Measurements from ENCODE around the gene ZDHHC13. TPM values are rescaled to one million over a fixed set of nuclear protein-coding genes. Genes with fewer than 3 reads are reported as not detected.

Gene ZDHHC13
- total RNA-seq, 1 donor from 2014 or later, result 10.6 TPM

DNA sequence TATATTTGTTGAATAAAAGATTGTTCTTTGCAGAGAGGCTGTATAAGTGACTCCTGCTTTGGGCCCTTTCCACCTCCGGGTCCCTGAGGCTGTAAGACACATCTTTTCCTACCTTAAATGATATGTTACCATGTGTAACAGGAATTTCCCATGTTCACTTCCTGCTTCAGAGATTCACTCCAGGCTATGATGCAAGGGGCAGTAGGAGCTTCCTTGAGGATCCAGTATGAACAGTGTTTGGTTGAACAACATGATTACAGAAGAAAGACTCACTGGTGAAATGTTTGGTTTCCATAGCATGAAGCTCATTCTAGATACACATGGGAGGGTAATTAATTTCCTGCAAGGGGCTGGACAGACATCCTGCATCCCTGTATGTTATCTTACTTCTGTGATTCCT lies 25.6 kb upstream of the ZDHHC13 start:
- DNase-seq (no peak), ATAC-seq (no peak)
- Histone ChIP-seq H3K27ac (no peak overlapping the region), H3K4me1 (no peaks in the 10 kb centered on the region), H3K36me3 (no peaks in the 10 kb centered on the region), H3K4me3 (no peak overlapping the region), H3K27me3 (ENCODE audit: low read depth) (no peaks in the 10 kb centered on the region), H3K9me3 (no peaks in the 10 kb centered on the region)
- intact Hi-C loops (cut with DNase I), result no loop called here
- no peak for TF ChIP-seq CTCF (IDR thresholded peaks at IDR 0.05)

DNA sequence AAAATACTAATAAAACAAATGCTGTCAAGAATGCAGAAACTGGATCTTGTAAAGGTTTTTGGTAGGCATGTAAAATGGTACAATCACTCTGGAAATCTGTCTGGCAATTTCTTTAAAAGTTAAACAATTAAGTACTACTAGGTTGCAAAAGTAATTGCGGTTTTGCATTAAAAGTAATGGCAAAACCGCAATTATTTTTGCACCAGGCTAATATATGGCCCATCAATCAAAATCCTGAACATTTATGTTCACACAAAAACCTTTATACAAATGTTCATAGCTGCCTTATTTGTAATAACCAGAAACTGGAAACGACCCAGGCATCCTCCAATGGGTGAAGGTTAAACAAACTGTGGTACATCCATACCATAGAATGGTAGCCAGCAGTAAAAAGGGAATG lies 24.6 kb upstream of the ZDHHC13 start:
- Histone ChIP-seq H3K9me3 (no peaks in the 10 kb centered on the region), H3K27ac (no peak overlapping the region), H3K4me3 (no peak overlapping the region), H3K4me1 (no peaks in the 10 kb centered on the region), H3K36me3 (no peaks in the 10 kb centered on the region), H3K27me3 (ENCODE audit: low read depth) (no peaks in the 10 kb centered on the region)
- intact Hi-C loops (cut with DNase I), result no loop called here
- DNase-seq (no peak), ATAC-seq (no peak)
- TF ChIP-seq CTCF (IDR thresholded peaks at IDR 0.05), result no peak

- Histone ChIP-seq H3K4me3 (no peak overlapping the region), H3K27ac (no peak overlapping the region), H3K27me3 (ENCODE audit: low read depth) (no peaks in the 10 kb centered on the region), H3K4me1 (no peaks in the 10 kb centered on the region), H3K9me3 (no peaks in the 10 kb centered on the region), H3K36me3 (no peaks in the 10 kb centered on the region)
- no peak for ATAC-seq
- intact Hi-C loops (cut with DNase I), result no loop called here
- no peak for DNase-seq
- TF ChIP-seq CTCF (IDR thresholded peaks at IDR 0.05), result no peak
These were observed 24.1 kb upstream of the ZDHHC13 start for GRCh38 chr11:19092850-19093249.

DNA sequence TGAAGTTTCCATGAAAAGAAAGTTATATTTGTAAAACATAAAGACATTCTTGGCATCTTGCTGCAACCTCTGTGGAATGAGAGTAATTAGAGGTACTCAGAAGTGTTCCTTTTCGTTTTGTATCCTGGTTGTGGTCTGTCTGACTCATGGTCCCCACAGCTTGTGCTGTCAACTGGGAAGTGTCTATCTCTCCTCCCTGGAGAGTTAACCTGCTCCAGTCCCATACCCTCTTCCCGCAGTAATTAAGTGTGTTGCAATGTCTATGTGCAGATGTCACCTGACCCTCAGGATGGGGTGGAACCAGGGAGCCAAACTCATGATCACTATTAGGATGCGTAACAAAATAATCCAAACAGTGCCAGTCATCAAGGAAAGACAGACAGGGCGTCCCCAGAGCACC lies 23.0 kb upstream of the ZDHHC13 start:
- no peak for TF ChIP-seq CTCF (IDR thresholded peaks at IDR 0.05)
- H3K36me3 ChIP-seq, result no peaks in the 10 kb centered on the region
- no peaks in the 10 kb centered on the region for H3K27me3 ChIP-seq (ENCODE audit: low read depth)
- no peak overlapping the region for H3K4me3 ChIP-seq
- DNase-seq (no peak), ATAC-seq (no peak)
- no peak overlapping the region for H3K27ac ChIP-seq
- H3K4me1 ChIP-seq, result no peaks in the 10 kb centered on the region
- intact Hi-C loops (cut with DNase I), result no loop called here
- no peaks in the 10 kb centered on the region for H3K9me3 ChIP-seq

GRCh38 chr11:19094859-19095258 lies 22.1 kb upstream of the ZDHHC13 start:
- DNase-seq (no peak), ATAC-seq (no peak)
- no peaks in the 10 kb centered on the region for H3K27me3 ChIP-seq (ENCODE audit: low read depth)
- intact Hi-C loops (cut with DNase I), result no loop called here
- H3K4me1 ChIP-seq, result no peaks in the 10 kb centered on the region
- TF ChIP-seq CTCF (IDR thresholded peaks at IDR 0.05), result no peak
- H3K36me3 ChIP-seq, result no peaks in the 10 kb centered on the region
- H3K4me3 ChIP-seq, result no peak overlapping the region
- H3K27ac ChIP-seq, result no peak overlapping the region
- H3K9me3 ChIP-seq, result no peaks in the 10 kb centered on the region

DNA sequence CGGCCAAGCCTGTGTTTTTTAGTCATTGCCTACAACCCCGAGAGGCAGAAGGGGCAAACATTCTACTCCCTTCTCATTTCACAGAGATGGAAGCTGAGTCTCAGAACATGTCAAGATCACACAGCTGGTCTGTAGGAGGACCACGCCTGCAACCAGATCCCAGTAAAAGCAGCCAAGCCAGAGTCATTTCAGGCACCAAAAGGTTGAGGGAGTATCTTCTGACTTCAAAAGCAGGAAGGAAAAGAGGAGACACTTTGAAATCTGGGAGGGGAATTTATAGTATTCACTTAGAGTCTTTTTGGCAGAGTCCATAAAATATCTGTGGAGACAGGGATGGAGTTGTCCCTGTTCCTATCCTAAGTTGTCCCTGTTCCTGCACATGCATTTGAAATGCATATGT lies 17.9 kb upstream of the ZDHHC13 start:
- no peaks in the 10 kb centered on the region for H3K36me3 ChIP-seq
- H3K27me3 ChIP-seq (ENCODE audit: low read depth), result no peaks in the 10 kb centered on the region
- intact Hi-C loops (cut with DNase I), result no loop called here
- ATAC-seq, result no peak
- no peak for DNase-seq
- H3K27ac ChIP-seq, result no peak overlapping the region
- peaks cover 4% of the 10 kb centered on the region for H3K9me3 ChIP-seq
- no peaks in the 10 kb centered on the region for H3K4me1 ChIP-seq
- H3K4me3 ChIP-seq, result no peak overlapping the region
- TF ChIP-seq CTCF (IDR thresholded peaks at IDR 0.05), result no peak

All from lower lobe of right lung (tissue), 2 donors.